Endothelial cell of umbilical vein (primary cell): ENCODE measurements around the gene CCL16. TPM values are rescaled to one million over a fixed set of nuclear protein-coding genes. Genes with fewer than 3 reads are reported as not detected.

ENCODE experiments used
- BruUV-seq: library from RNA; stranded (reverse); fragments of 400-500 nt; replicated peaks from 2 replicates; lab custom pipeline; 2021; lab: Mats Ljungman, UMichigan
- CTCF ChIA-PET: fragments of 300-600, 350-600 bp; sonication (Branson Sonifier 250); formaldehyde crosslinking; loops from one replicate; lab custom pipeline; 2021; ENCODE audit warnings: antibody characterized with exemption, inconsistent platforms; lab: Charles Lee
- POLR2A ChIA-PET: fragments of 300-600, 350-600 bp; sonication (Branson Sonifier 250); formaldehyde crosslinking; loops from one replicate; lab custom pipeline; 2021; ENCODE audit warnings: antibody characterized with exemption, inconsistent platforms; lab: Charles Lee
- DNase-seq: peaks from one replicate; pipeline ENCODE4 v3.0.0-alpha.2; 2011; ENCODE audit warnings: low read depth, low spot score
- FAIRE-seq: peaks from 2 replicates; lab custom pipeline; 2011; peaks lifted over from hg19 to GRCh38; lab: Jason Lieb, UNC
- H2AFZ ChIP-seq: 2 replicates; pipeline ENCODE4 v1.6.0; 2012; ENCODE audit warnings: low read depth, low read length, control low read depth, inconsistent platforms
- H3K27ac ChIP-seq: 2 replicates; pipeline ENCODE4 v1.5.1; 2011; ENCODE audit warnings: low read depth, mild to moderate bottlenecking, control low read depth, low read length, moderate library complexity; ENCODE audit not compliant: insufficient read depth
- H3K27me3 ChIP-seq, 2 experiments: 2 replicates each; pipeline versions ENCODE4 v1.6.0 to v1.6.1; 2011; ENCODE audit warnings: low read length in 2 of 2, mixed read lengths in 1 of 2; ENCODE audit not compliant: control insufficient read depth in 2 of 2, insufficient read depth in 2 of 2
- H3K36me3 ChIP-seq, 2 experiments: 2 replicates in 1 of 2; 3 replicates in 1 of 2; pipeline ENCODE4 v1.5.1; 2011; ENCODE audit warnings: low read length in 2 of 2, mild to moderate bottlenecking in 1 of 2, moderate library complexity in 1 of 2; ENCODE audit not compliant: control insufficient read depth in 2 of 2, insufficient read depth in 2 of 2; ENCODE audit errors: extremely low read depth in 1 of 2
- H3K4me1 ChIP-seq: 3 replicates; pipeline ENCODE4 v1.5.1; 2011; ENCODE audit warnings: mild to moderate bottlenecking, low read length; ENCODE audit not compliant: control insufficient read depth, insufficient read depth; ENCODE audit errors: extremely low read depth
- H3K4me2 ChIP-seq: 2 replicates; pipeline ENCODE4 v1.6.1; 2011; ENCODE audit warnings: low read length, control low read depth, mixed read lengths; ENCODE audit not compliant: insufficient read depth
- H3K4me3 ChIP-seq, 3 experiments: fragments of 200-600 bp in 1 of 3; sonication (generic), shearing (Covaris generic) in 1 of 3; replicated peaks in 1 of 3; 2 replicates each; pipeline ENCODE4 v1.5.1; 2011 to 2016; ENCODE audit warnings: control low read depth in 3 of 3, low read length in 3 of 3, mild to moderate bottlenecking in 2 of 3, inconsistent platforms in 1 of 3, low read depth in 1 of 3, moderate library complexity in 1 of 3; ENCODE audit not compliant: insufficient read depth in 1 of 3
- H3K79me2 ChIP-seq: 2 replicates; pipeline ENCODE4 v1.6.0; 2012; ENCODE audit warnings: low read length, inconsistent platforms; ENCODE audit not compliant: control insufficient read depth, insufficient read depth
- H3K9ac ChIP-seq: replicated peaks from 2 replicates; pipeline ENCODE3; 2011; ENCODE audit warnings: low read length, control low read depth; ENCODE audit not compliant: insufficient read depth; ENCODE audit errors: extremely low read depth
- H3K9me1 ChIP-seq: replicated peaks from 3 replicates; pipeline ENCODE4 v1.6.0; 2011; ENCODE audit warnings: mild to moderate bottlenecking, low read length; ENCODE audit not compliant: control insufficient read depth, insufficient read depth; ENCODE audit errors: extremely low read depth
- H3K9me3 ChIP-seq: replicated peaks from 2 replicates; pipeline ENCODE4 v1.5.1; 2012; ENCODE audit warnings: low read length, inconsistent platforms; ENCODE audit not compliant: control insufficient read depth, insufficient read depth
- H4K20me1 ChIP-seq: replicated peaks from 2 replicates; pipeline ENCODE3; 2011; ENCODE audit warnings: mild to moderate bottlenecking, low read length; ENCODE audit not compliant: control insufficient read depth, insufficient read depth; ENCODE audit errors: extremely low read depth
- EZH2 ChIP-seq: IDR thresholded peaks from 2 replicates; pipeline ENCODE4 v1.6.1; 2012; ENCODE audit warnings: borderline replicate concordance, low read depth, mild to moderate bottlenecking, moderate library complexity, low read length, inconsistent platforms; ENCODE audit not compliant: severe bottlenecking
- GATA2 ChIP-seq: IDR thresholded peaks from 2 replicates; pipeline ENCODE4 v1.7.0; 2011; ENCODE audit warnings: low read depth, mild to moderate bottlenecking, moderate library complexity, mixed read lengths, low read length; ENCODE audit not compliant: insufficient read length, insufficient read depth
- JUN ChIP-seq: IDR thresholded peaks from 2 replicates; pipeline ENCODE4 v1.6.1; 2011; ENCODE audit warnings: borderline replicate concordance, low read depth; ENCODE audit not compliant: insufficient read length, insufficient read depth
- MYC ChIP-seq: IDR thresholded peaks from one replicate; pipeline ENCODE4 v1.6.1; 2011; ENCODE audit warnings: mild to moderate bottlenecking, low read depth, low read length
- dilution Hi-C: fragments of 300-500 bp; cut with MboI; formaldehyde crosslinking; loops from one replicate; pipeline ENCODE4 v1.15.0; 2019; ENCODE audit warnings: low sequenced_read_pairs; ENCODE audit not compliant: extremely low pct_ligation_motif_present
- intact Hi-C: fragments of 100-400 bp; cut with micrococcal nuclease; formaldehyde crosslinking; loops from one replicate; pipeline ENCODE4 v1.10.0; 2022
- polyA plus RNA-seq, 4 experiments: library from polyadenylated mRNA; depleted of rRNA in 3 of 4; stranded (reverse) in 3 of 4; unstranded in 1 of 4; fragments of >200 nt; gene quantifications; 2 replicates each; pipeline versions ENCODE4 v1.2.1 to v1.2.3, GENCODE V29; 2011 to 2012; ENCODE audit warnings: missing spikeins in 1 of 4
- total RNA-seq: library from RNA; stranded (reverse); gene quantifications from 2 replicates; pipeline ENCODE4 v1.2.3, GENCODE V29; 2021
- TF ChIP-seq, protein P1 (sequence below), 2 donors: IDR thresholded peaks; 1 replicate in 1 of 2; 2 replicates in 1 of 2; pipeline ENCODE4 v1.5.1; 2011; ENCODE audit warnings: low read length in 2 of 2, mild to moderate bottlenecking in 2 of 2, moderate library complexity in 2 of 2, control low read depth in 1 of 2, inconsistent platforms in 1 of 2, low read depth in 1 of 2; ENCODE audit not compliant: insufficient read depth in 1 of 2; ENCODE audit errors: extremely low read depth in 1 of 2

Gene CCL16
- total and polyA plus RNA-seq, 2 donors (not counting 3 experiments of a cell fraction or from before 2014, with no cell fraction given), result 0.18 to 0.51 TPM

DNA sequence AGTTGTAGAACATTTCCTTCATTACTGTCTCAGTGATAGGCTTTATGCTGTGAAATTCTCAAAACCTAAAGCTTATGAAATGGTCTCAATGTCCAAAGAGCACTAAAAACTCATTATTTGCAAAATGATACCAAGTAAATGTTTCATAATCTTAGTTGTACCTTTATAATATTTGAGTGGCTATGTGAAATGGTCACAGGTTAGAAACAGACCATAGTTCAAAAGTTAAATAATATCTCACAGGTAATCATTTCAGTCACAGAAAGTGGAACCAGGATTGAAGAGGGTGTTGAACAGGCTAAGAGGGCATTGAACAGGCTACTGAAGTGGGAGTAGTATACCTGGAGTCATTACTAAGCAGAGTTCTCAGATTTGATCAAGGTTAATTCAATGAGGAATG is 53.6 kb downstream of the CCL16 start:
- no peak for FAIRE-seq
- Histone ChIP-seq H3K4me2 (no peak overlapping the region), H3K4me1 (no peaks in the 10 kb centered on the region), H3K9ac (no peak overlapping the region), H3K9me3 (no peaks in the 10 kb centered on the region), H3K9me1 (no peaks in the 10 kb centered on the region), H3K27ac (no peak overlapping the region), H4K20me1 (no peaks in the 10 kb centered on the region), H3K27me3 (no peaks in the 10 kb centered on the region), H3K4me3 (no peak overlapping the region), H3K36me3 (no peaks in the 10 kb centered on the region), H2AFZ (no peak overlapping the region), H3K79me2 (no peaks in the 10 kb centered on the region)
- ChIA-PET CTCF (interaction anchor here (1.0 kb wide), 1 partner anchor 42 kb away, joined by 4 read pairs; no protein-coding TSS in a partner anchor), POLR2A (no interaction called here)
- BruUV-seq, result no TSS peak
- dilution Hi-C loops, result no loop called here
- intact Hi-C loops, result no loop called here
- no peak for DNase-seq
- no peak for TF ChIP-seq MYC
- TF ChIP-seq, protein P1, sequence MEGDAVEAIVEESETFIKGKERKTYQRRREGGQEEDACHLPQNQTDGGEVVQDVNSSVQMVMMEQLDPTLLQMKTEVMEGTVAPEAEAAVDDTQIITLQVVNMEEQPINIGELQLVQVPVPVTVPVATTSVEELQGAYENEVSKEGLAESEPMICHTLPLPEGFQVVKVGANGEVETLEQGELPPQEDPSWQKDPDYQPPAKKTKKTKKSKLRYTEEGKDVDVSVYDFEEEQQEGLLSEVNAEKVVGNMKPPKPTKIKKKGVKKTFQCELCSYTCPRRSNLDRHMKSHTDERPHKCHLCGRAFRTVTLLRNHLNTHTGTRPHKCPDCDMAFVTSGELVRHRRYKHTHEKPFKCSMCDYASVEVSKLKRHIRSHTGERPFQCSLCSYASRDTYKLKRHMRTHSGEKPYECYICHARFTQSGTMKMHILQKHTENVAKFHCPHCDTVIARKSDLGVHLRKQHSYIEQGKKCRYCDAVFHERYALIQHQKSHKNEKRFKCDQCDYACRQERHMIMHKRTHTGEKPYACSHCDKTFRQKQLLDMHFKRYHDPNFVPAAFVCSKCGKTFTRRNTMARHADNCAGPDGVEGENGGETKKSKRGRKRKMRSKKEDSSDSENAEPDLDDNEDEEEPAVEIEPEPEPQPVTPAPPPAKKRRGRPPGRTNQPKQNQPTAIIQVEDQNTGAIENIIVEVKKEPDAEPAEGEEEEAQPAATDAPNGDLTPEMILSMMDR (IDR thresholded peaks at IDR 0.05; ENCODE audit: extremely low read depth in 1 of 2, insufficient read depth in 1 of 2, low read depth in 1 of 2, low read length in 2 of 2), result no peak
- TF ChIP-seq JUN, result no peak
- no peak for TF ChIP-seq GATA2
- TF ChIP-seq EZH2, result no peak

Other genes with a start within 250 kb of the CCL16 start
- gene RASL10B, start 249.9 kb downstream of the CCL16 start, total RNA-seq, result 0.71 and 0.78 TPM in 2 replicates
- 0.19 and 0.29 TPM in 2 replicates for gene RASL10B, start 249.9 kb downstream of the CCL16 start, polyA plus RNA-seq
- not detected in 2 replicates for gene GAS2L2, start 228.3 kb downstream of the CCL16 start, total RNA-seq
- gene GAS2L2, start 228.3 kb downstream of the CCL16 start, polyA plus RNA-seq, result not detected in 2 replicates
- not detected in 2 replicates for gene C17orf50, start 220.6 kb downstream of the CCL16 start, total RNA-seq
- 0.15 TPM in 1 of 2 replicates, not detected in the other for gene C17orf50, start 220.6 kb downstream of the CCL16 start, polyA plus RNA-seq
- 3.6 and 6.1 TPM in 2 replicates for gene MMP28, start 185.9 kb downstream of the CCL16 start, total RNA-seq
- 7.1 and 8.4 TPM in 2 replicates for gene MMP28, start 185.9 kb downstream of the CCL16 start, polyA plus RNA-seq
- gene TAF15, start 172.0 kb downstream of the CCL16 start, total RNA-seq, result 244 and 247 TPM in 2 replicates
- gene TAF15, start 172.0 kb downstream of the CCL16 start, polyA plus RNA-seq, result 35.7 and 59.4 TPM in 2 replicates
- gene HEATR9, start 112.6 kb downstream of the CCL16 start, total RNA-seq, result not detected in 2 replicates
- gene HEATR9, start 112.6 kb downstream of the CCL16 start, polyA plus RNA-seq, result not detected in 2 replicates
- gene CCL5, start 101.1 kb downstream of the CCL16 start, total RNA-seq, result not detected in 2 replicates
- gene CCL5, start 101.1 kb downstream of the CCL16 start, polyA plus RNA-seq, result not detected in 2 replicates
- 0.46 TPM in 1 of 2 replicates, not detected in the other for gene RDM1, start 50.7 kb downstream of the CCL16 start, total RNA-seq
- gene RDM1, start 50.7 kb downstream of the CCL16 start, polyA plus RNA-seq, result 0.12 and 0.21 TPM in 2 replicates
- not detected in 2 replicates for gene LYZL6, start 37.8 kb downstream of the CCL16 start, total RNA-seq
- not detected in 2 replicates for gene LYZL6, start 37.8 kb downstream of the CCL16 start, polyA plus RNA-seq
- gene CCL14, start 5.2 kb upstream of the CCL16 start, total RNA-seq, result 9.5 and 21.3 TPM in 2 replicates
- gene CCL14, start 5.2 kb upstream of the CCL16 start, polyA plus RNA-seq, result 25.8 and 29.8 TPM in 2 replicates
- not detected in 2 replicates for gene CCL15, start 20.1 kb upstream of the CCL16 start, total RNA-seq
- not detected in 2 replicates for gene CCL15, start 20.1 kb upstream of the CCL16 start, polyA plus RNA-seq
- 1.0 TPM in 1 of 2 replicates, not detected in the other for gene CCL23, start 36.5 kb upstream of the CCL16 start, total RNA-seq
- 1.1 TPM in 2 replicates for gene CCL23, start 36.5 kb upstream of the CCL16 start, polyA plus RNA-seq
- not detected in 2 replicates for gene CCL18, start 82.8 kb upstream of the CCL16 start, total RNA-seq
- not detected in 2 replicates for gene CCL18, start 82.8 kb upstream of the CCL16 start, polyA plus RNA-seq
- gene CCL3, start 108.6 kb upstream of the CCL16 start, total RNA-seq, result not detected in 2 replicates
- gene CCL3, start 108.6 kb upstream of the CCL16 start, polyA plus RNA-seq, result not detected in 2 replicates
- not detected in 2 replicates for gene CCL4, start 122.3 kb upstream of the CCL16 start, total RNA-seq
- not detected in 2 replicates for gene CCL4, start 122.3 kb upstream of the CCL16 start, polyA plus RNA-seq
- gene TBC1D3B, start 195.1 kb upstream of the CCL16 start, total RNA-seq, result 3.3 and 9.7 TPM in 2 replicates
- gene TBC1D3B, start 195.1 kb upstream of the CCL16 start, polyA plus RNA-seq, result 0.81 and 1.7 TPM in 2 replicates
- not detected in 2 replicates for gene CCL3L1, start 215.3 kb upstream of the CCL16 start, total RNA-seq
- not detected in 2 replicates for gene CCL3L1, start 215.3 kb upstream of the CCL16 start, polyA plus RNA-seq
- not detected in 2 replicates for gene CCL4L2, start 229.6 kb upstream of the CCL16 start, total RNA-seq
- not detected in 2 replicates for gene CCL4L2, start 229.6 kb upstream of the CCL16 start, polyA plus RNA-seq